ENCODE results near the gene GAN.

Gene GAN

DNA sequence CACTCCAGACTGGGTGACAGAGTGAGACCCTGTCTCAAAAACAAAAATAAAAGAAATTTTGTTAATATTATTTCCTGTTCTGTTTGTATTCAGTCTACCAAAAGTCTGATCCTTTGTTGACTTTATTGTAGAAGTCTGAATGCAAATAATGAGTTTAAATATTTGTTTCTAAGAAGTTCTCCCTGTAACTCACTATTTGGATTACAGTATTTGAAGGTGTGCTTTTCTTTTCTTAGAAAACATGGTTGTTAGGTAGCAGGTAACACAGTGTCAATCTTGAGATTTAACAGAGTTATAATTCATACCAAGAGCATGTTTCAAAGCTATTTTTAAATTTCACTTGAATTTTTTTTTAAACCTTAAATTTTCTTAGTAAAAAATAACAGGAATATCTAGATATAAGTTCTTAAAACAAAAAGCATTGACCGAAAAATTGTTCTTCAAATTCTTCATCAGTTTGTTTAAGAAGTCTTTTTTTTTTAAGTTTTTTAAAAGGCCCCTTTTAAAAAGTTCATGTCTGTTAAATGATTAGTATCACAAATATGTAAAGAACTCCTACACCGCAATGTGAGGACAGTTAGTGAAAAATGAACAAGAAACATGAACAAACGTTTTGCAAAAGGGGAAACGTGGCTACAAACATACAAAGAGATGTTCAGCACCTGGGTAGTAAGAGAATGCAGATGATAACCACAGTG is 35.0 kb downstream of the GAN start:
- FAIRE-seq (no peak), DNase-seq (ENCODE audit: insufficient read length, low spot score) (no peak)

DNA sequence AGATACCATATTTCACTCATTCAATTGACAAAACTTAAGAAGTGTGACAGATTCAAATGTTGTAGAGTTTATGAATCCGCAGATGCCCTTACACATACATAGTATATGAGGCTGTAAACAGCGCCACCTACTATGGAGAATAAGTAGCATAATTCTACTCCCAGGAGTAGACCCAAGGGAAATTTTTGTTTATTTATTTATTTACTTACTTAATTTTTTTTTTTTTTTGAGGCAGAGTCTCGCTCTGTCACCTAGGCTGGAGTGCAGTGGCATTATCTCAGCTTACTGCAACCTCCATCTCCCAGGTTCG is 35.5 kb downstream of the GAN start:
- FAIRE-seq: no peak

DNA sequence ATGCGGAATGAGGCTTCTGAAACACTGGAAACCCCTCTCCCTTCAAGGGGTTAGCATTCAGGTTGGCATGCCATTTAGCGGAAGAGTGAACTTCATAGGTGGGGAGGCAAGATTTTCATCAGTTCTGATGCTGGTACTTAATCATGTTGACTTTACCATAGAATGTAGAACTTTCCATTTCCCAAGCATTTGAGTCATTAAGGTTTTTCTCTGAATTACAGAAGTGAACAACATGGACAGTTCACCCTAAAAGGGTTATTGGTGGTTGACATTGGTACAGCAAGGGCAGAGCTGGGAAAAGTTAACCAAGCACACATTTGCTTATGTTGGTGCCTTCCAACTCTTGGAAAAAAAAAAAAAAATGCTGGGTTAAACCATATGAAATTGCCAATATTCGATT is 39.1 kb downstream of the GAN start:
- no peak for DNase-seq (ENCODE audit: insufficient read length, low spot score)
- FAIRE-seq: no peak

More for the DNA sequence above, 35.5 kb downstream of the GAN start:
- no peak for DNase-seq (ENCODE audit: insufficient read length, low spot score)

DNA sequence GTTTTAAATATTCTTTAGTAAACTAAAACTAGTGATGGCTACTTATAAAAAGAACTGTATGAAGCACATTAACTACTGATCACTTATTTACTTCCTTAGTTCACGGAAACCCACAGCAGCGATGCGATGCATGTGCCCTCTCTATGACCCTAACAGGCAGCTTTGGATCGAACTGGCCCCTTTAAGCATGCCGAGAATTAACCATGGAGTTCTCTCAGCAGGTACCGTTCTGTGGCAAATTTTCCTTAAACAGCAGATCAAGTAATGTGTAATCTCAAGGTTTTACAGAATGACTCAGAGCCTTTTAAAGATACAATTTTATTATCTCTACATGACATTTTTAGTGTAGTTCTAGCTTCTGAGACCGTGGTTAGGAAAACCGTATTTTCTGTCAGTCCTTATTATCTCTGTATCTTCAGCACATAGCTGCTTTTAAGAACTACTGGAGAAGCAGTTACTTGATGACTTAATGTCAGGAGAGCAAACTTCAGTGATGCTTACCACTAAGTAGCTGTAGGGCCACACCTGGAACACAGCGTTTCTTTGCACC is 43.0 kb downstream of the GAN start:
- FAIRE-seq: no peak

DNA sequence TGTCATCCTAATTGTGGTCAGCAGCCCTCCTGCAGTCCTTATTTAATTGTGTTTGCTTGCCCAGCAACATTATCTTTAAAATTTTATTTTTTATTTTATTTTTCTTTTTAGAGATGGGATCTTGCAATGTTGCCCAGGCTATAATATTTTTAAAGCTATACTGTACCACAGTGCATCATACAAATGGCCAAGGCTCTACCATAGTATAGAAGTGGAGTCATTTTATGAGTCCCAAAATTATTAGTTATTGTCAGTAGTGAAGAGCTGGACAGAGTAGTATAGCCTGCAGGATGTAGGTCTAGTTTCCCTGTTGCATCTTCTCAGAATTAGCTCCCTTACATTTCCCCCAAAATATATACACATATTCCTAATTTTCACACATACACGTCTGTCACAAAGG is 44.1 kb downstream of the GAN start:
- DNase-seq (ENCODE audit: insufficient read length, low spot score) (no peak), FAIRE-seq (no peak)

More for the DNA sequence above, 43.0 kb downstream of the GAN start:
- DNase-seq (ENCODE audit: insufficient read length, low spot score): no peak

DNA sequence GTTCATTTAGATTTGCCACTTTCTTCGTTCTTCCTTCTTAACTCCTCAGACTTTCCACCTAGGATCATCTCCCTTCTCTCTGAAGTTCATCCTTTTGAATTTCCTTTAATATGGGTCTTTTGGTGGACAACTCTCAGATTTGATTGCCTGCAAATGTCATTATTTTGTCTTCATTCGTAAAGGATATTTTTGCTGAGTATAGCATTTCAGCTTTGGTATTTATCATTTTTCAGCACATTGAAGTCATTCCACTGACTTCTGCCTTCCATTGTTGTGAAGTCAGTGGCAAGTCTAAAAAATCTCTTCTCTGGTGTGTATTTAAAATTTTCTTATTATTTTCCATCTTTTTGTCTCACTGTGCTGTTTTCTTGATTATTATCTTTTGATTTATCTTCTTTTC is 45.4 kb downstream of the GAN start:
- no peak for FAIRE-seq
- DNase-seq (ENCODE audit: insufficient read length, low spot score): no peak

DNA sequence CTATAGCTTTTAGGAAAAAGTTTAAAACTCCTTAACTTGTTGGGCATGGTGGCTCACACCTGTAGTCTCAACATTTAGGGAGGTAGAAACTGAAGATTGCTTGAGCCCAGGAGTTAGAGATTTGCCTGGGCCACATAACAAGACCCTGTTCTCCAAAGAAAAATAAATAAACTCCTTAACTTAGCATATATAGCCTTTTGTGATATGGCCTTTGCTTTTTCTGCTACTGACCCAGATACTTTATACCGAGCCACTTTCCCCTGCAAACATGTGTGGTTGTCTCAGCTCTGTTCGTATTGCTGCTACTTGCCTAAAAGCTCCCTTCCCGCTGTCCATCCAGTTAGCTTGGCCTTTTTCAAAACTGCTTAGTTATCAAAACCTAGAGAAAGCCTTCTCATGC is 51.0 kb downstream of the GAN start:
- DNase-seq (ENCODE audit: insufficient read length, low spot score) (no peak), FAIRE-seq (no peak)

DNA sequence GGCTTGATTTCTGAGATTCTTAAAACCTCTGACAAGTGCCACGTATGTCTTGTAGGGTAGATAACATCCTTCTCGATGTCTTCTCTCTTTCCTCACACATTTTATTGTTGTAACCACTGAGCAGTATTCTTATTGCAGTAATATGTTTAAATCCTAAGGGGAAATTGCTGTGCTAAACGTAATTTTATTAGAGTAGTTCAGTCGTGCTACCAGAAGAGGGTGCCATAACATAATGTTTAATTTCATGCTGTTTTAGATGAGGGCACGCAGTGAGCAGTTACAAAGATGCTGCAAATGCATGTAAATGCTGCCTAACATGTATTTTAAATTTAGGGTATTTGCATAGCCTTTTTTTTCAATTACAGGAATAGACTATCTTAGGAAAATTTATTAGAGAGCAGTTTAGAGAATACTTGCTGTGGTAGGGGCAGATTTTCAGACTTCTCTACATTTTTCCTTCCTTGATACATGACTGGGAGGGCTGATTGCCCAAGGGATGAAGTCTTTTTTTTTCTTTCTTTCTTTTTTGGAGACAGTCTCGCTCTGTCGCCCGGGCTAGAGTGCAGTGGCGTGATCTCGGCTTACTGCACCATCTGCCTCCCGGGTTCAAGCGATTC is 51.7 kb downstream of the GAN start:
- DNase-seq (ENCODE audit: insufficient read length, low spot score) (no peak), FAIRE-seq (peak; percentile 84)

DNA sequence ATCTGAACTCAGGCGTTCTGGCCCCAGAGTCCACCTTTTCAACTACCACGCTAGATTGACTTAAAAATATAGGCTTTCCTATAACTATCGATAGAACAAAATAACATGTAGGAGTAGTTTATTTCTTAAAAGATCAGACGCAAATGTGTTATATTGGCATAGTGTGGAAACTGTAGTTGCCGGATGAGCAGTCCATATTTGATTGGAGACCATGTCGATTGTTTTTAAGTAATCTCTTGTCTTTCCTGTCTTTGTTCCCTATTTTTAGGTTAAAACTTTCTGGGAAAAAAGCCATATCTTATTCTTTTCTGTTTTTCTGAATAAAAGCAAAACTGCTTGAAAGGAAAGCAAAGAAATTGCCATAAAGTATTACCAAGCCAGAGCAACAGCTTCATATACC is 53.1 kb downstream of the GAN start:
- DNase-seq (ENCODE audit: insufficient read length, low spot score) (no peak), FAIRE-seq (no peak)

DNA sequence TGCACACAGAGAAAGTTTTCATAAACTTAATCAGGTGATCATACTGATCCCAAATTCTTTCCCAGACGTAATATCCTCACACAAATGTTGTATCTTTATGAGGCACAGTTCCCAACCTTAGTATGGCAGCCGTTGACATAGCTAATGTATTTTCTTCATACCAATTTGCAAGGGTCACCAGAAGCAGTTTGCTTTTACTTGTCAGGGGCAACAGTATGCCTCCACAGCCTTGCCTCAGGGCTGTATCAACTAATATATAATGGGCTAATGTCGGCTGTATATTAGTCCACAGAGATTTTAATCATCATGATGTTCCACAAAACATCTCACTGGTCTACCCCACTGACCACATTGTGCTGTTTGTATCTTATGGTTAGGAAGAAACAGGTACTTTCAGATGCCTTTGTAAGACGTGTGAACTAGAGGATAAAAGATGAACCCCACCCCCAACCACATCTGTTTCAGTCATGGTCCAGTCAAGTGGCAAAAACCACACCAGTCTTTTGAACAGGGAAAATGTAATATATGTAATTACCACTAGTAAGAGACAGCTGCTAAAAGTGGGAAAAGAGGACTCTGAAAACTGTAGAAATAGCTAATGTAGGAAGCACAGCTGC is 55.2 kb downstream of the GAN start:
- no peak for FAIRE-seq
- no peak for DNase-seq (ENCODE audit: insufficient read length, low spot score)

DNA sequence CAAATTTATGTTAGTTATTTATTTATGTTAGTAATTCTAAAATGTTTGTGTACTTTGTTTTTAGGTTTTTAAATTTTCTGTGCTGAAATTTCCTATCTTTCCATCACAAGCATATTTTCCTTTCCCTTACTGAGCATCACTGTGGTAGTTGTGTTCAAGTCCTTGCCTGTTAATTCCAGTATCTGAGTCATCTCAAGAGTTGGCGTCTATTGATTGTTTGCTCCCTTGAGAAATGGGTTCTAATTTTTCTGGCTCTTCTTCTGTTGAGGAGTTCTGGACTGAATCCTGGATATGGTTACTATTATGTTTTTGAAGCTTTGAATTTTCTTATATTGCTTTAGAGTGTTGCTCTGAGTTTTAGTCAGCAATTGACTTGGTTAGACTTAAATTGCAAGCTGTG is 56.3 kb downstream of the GAN start:
- FAIRE-seq (no peak), DNase-seq (ENCODE audit: insufficient read length, low spot score) (no peak)

DNA sequence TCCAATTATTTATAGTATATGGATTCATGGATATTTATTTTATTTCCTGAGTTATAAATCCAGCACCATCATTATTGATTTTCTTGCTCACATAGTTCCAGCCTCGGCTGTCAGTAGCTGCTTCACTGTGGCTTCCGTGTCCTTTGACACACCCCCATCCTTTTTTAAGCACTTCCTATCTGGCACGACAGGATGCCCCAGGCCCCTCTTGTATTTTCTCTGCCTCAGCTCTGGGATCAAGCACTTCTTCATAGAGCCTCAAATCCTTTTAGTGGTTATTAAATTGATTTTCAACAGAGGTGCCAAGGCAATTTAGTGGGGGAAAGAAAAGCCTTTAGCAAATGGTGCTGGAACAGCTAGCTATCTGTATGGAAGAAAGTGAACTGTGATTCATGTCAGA is 59.8 kb downstream of the GAN start:
- DNase-seq (ENCODE audit: insufficient read length, low spot score): no peak
- FAIRE-seq: no peak

DNA sequence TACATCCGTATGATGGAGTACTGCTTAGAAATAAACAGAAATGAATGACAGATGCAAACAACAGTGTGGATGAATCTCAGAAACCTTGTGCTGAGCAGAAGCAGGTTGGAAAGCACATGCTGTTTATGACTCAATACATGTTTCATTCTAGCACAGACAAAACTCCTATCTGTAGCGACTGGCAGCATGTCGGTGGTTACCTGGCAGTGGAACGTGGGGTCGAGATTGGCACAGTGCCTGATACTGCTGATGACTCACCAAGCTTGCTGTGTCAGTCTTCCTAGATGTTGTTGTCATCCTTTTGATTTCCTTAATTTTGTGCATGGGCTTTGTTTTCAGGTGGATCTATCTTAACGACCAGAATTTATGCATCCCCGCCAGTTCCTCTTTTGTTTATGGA is 62.1 kb downstream of the GAN start:
- FAIRE-seq (no peak), DNase-seq (ENCODE audit: insufficient read length, low spot score) (no peak)

DNA sequence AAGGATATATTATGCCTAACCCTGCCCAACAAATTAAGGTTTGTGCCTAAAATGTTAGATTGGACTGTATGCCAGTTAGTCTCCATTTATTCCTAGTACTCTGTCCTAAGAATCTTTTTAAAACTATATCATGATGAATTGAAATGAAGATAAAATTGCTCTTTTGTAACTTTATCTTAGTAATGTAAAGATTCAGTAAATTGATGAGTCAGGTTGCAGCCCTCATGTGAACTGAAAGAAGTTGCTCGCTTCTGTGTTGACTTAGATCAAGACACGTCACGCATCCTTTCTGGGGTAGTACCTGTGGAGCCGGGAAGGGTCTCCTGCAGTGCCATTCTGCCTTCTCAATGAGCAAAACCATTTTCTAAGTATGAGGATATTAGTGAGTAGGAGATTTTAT is 63.3 kb downstream of the GAN start:
- FAIRE-seq (no peak), DNase-seq (ENCODE audit: insufficient read length, low spot score) (no peak)

DNA sequence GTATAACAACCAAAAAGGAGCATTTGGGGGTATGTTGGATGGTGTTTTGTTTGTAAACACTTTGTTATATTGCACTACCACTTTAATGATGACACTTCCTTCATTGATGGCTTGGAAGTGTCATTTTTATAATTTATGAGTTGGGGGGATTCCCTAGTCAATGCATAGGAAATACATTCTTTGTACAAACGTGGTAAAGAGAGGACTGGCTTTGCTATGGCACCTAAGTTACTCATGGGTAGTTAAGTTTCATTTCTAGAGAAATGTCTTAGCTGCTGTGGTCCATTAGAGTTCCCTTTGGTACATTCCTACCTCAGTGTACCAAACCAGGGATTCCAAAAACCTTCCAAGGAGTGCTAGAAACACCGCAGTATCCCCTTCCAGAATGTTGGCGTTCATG is 66.2 kb downstream of the GAN start:
- DNase-seq (ENCODE audit: insufficient read length, low spot score) (no peak), FAIRE-seq (no peak)

DNA sequence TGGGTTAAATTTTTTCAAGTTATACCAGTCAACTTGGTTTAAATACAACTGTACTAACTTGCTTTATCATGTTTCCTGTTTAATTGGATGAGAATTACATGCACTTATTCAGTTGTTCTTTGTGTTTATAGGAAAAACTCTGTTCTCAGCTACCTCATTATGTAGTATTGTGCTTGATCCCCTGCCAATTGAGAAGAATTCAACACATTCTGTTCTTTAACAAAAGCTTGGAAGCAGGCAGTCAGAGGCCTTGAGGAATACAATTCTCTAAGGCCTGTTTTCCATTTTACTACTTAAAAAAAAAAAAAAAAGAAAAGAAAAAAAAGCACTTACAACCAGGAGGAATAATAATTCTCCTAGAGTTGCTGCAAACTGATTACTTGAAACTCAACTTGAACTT is 69.2 kb downstream of the GAN start:
- FAIRE-seq (no peak), DNase-seq (ENCODE audit: insufficient read length, low spot score) (no peak)

DNA sequence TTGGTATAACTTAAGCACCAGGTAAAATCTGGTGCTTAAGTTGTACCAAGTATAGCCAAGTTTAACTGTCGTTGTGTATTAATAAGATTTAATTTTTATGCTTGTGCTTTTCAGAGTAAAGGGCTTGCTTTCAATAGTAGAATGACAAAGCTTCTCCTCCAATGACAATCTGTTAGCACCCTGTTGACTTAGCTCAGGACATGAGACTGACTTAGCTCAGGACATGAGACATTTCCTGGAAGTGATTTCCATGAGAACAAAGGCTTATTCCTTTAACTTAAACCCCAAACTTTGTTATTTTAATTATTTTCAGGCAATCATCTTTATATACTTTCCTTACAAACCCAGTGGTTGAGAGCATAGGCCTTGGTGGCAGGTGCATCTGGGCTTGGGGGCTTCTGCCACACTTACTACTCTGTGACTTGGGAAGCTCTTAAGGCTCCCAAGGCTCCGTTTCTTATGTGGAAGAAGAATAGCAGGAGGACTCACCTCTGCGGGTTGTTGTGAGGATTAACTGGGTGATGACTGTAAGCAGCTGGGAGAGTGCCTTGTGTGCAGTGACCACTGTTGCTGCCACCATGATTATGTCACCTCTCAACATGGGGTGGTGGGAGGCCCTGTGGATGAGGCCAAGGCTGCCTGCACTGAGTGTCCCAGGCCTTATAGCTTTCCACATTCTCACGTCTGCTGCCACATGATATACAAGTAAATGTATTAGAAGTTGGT is 70.4 kb downstream of the GAN start:
- DNase-seq (ENCODE audit: insufficient read length, low spot score) (no peak), FAIRE-seq (no peak)

DNA sequence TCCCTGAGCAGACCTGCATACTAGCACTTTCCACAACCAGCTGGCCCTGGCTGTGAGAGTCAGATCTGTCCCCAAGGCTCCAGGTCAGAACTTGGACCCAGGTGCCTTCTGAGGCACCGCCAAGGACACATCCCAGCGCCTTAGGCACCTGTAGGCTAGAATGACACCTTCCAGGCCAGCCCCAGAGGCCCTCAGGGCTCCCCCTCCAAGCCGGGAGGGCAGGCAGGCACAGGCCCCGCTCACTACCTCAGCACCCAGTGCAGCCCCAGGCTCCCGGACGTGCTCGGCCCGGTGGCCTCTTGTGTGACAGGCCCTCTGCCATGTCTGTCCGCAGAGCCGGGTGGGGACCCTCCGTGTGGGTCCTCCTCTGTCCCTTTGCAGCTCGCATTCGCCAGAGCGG is 73.6 kb downstream of the GAN start:
- DNase-seq (ENCODE audit: insufficient read length, low spot score) (no peak), FAIRE-seq (no peak)

DNA sequence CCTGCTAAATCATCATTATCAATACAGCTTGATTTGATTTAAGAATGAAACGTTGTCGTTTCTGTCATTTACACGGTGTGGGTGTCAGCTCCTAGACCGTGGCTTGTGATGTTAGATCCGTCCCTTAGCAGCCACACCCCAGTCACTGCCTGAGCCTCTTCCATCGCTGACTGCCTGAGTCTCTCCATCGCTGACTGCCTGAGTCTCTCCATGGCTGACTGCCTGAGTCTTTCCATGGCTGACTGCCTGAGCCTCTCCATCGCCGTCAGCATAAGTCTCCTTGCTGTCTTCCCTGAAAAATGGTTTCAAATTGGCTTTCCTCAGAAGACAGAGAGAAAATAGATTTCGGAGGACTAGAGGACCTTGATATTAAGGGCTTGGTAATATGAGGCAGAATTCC is 76.1 kb downstream of the GAN start:
- FAIRE-seq (no peak), DNase-seq (ENCODE audit: insufficient read length, low spot score) (no peak)

DNA sequence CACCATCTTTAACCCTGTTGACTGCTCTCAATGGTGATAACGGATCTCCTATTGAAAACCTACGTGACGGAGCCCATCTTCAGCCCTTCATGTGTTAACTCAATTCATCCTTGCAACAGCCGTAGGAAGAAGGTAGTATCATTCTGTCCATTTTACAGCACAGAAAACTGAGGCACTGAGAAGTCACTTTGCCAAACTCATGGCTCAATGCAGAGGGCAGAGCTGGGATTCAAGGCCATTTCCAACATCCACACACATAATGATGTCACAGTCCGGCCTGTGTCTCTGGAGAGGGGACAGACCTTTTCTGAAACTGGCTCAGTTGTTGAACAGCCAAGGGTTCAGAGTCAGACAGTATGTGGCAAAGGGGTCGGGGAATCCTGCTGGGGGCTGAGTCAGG is 77.2 kb downstream of the GAN start:
- no peak for FAIRE-seq

DNA sequence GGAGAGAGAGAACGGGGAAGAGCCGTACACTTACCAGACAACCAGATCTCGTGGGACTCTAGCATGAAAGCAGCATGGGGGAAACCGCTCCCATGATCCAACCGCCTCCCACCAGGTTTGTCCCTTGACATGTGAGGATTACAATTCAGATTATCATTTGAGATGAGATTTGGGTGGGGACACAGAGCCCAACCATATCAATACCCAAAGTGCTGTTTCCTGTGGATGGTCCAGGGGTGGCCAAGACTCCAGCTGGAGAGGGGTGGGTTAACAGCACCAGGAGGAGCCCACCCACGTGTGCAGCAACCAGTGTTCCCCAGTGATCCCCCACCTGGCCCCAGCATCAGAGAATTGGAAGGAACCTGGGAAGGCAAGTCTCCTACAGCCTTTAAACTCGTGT is 79.7 kb downstream of the GAN start:
- DNase-seq (ENCODE audit: insufficient read length, low spot score) (no peak), FAIRE-seq (no peak)

More for the DNA sequence above, 77.2 kb downstream of the GAN start:
- no peak for DNase-seq (ENCODE audit: insufficient read length, low spot score)

Measured in GM19239 (cell line).